NCI-H748 (cell line): ENCODE results near the gene PAX9.

ENCODE experiments used
- DNase-seq: peaks from one replicate; lab custom pipeline; 2025; ENCODE audit not compliant: unreplicated experiment; lab: John Stamatoyannopoulos, UW

The PAX9 gene

GRCh38 chr14:36724162-36724561 lies 62.5 kb downstream of the PAX9 start:
- DNase-seq = no peak

- no peak for DNase-seq
These were observed 64.5 kb downstream of the PAX9 start for GRCh38 chr14:36726128-36726527.
